Suprapubic skin (tissue), 3 donors: ENCODE results near the gene REXO1.

Source experiments
- CTCF ChIP-seq, 2 donors: fragments of 200-600 bp in 1 of 2; fragments of 450-650 bp in 1 of 2; sonication (generic) in 1 of 2; IDR thresholded peaks; one replicate each; pipeline ENCODE4 v1.5.1; 2016 to 2019; ENCODE audit warnings: antibody characterized with exemption in 2 of 2, mild to moderate bottlenecking in 1 of 2, moderate library complexity in 1 of 2
- EP300 ChIP-seq: sonication (generic); formaldehyde crosslinking; IDR thresholded peaks from one replicate; pipeline ENCODE4 v1.6.1; 2017; ENCODE audit warnings: antibody characterized with exemption

GRCh38 chr19:1855828-1856255 lies 7.6 kb upstream of the REXO1 start:
- no peak for TF ChIP-seq EP300
- TF ChIP-seq CTCF (IDR thresholded peaks at IDR 0.05) = no peak
